ENCODE data around the gene BCL6. TPM values are rescaled to one million over a fixed set of nuclear protein-coding genes. Genes with fewer than 3 reads are reported as not detected.

BCL6 gene
- total and polyA plus RNA-seq, 9 of the 15 experiments (the other 6 are each of a cell fraction or from before 2014, with no cell fraction given) = 0.08 to 3.5 (median 1.6) TPM

- TF ChIP-seq MAX (CRISPR knock-in tag; IDR thresholded peaks at IDR 0.05) = no peak
- no peak for TF ChIP-seq JUNB (CRISPR knock-in tag; conservative IDR thresholded peaks at IDR 0.05)
- TF ChIP-seq ZKSCAN3 (CRISPR knock-in tag; IDR thresholded peaks at IDR 0.05) = no peak
- TF ChIP-seq CBX1 (IDR thresholded peaks at IDR 0.05; ENCODE audit: low read depth) = no peak
- no peak for TF ChIP-seq ZNF280A (IDR thresholded peaks at IDR 0.05; ENCODE audit: low read depth, partially characterized antibody)
- TF ChIP-seq EWSR1 (IDR thresholded peaks at IDR 0.05; ENCODE audit: borderline replicate concordance, low read depth, partially characterized antibody) = no peak
- TF ChIP-seq USF2 (CRISPR knock-in tag; IDR thresholded peaks at IDR 0.05) = no peak
- no peak for TF ChIP-seq GTF2F1 (IDR thresholded peaks at IDR 0.05; ENCODE audit: low read depth, low read length)
- no peak for TF ChIP-seq GABPB1 (CRISPR knock-in tag; IDR thresholded peaks at IDR 0.05)
- no peak for TF ChIP-seq SOX6 (IDR thresholded peaks at IDR 0.05)
- TF ChIP-seq TEAD2 (tag; IDR thresholded peaks at IDR 0.05) = no peak
- TF ChIP-seq THAP7 (CRISPR knock-in tag; IDR thresholded peaks at IDR 0.05) = 0 out of 2 replicates have a peak, but pooled peaks have one; percentile 51
- TF ChIP-seq CHCHD3 (CRISPR knock-in tag; IDR thresholded peaks at IDR 0.05) = no peak
- TF ChIP-seq RCOR1 (IDR thresholded peaks at IDR 0.05; ENCODE audit: borderline replicate concordance in 1 of 2, low read depth in 2 of 2, low read length in 2 of 2) = no peak
- TF ChIP-seq PHB2 (IDR thresholded peaks at IDR 0.05; ENCODE audit: low read depth) = no peak
- TF ChIP-seq ZNF699 (CRISPR knock-in tag; IDR thresholded peaks at IDR 0.05; ENCODE audit: insufficient replicate concordance) = no peak
- TF ChIP-seq FOXK1 (CRISPR knock-in tag; IDR thresholded peaks at IDR 0.05; ENCODE audit: borderline replicate concordance) = no peak
- no peak for TF ChIP-seq CREB5 (CRISPR knock-in tag; IDR thresholded peaks at IDR 0.05)
- no peak for TF ChIP-seq ZBED1 (IDR thresholded peaks at IDR 0.05)
- TF ChIP-seq NFXL1 (CRISPR knock-in tag; IDR thresholded peaks at IDR 0.05) = no peak
- no peak for TF ChIP-seq NR4A1 (CRISPR knock-in tag; IDR thresholded peaks at IDR 0.05)
- no peak for TF ChIP-seq NR4A1 (tag; IDR thresholded peaks at IDR 0.05)
- no peak for TF ChIP-seq TBP (optimal IDR thresholded peaks at IDR 0.05; ENCODE audit: low read depth, low read length)
- TF ChIP-seq MEF2D (tag; conservative IDR thresholded peaks at IDR 0.05; ENCODE audit: low read depth) = no peak
- no peak for TF ChIP-seq NCOR1 (IDR thresholded peaks at IDR 0.05)
- TF ChIP-seq ZSCAN29 (IDR thresholded peaks at IDR 0.05) = no peak
Measured at GRCh38 chr3:187744169-187745151, 808 bp downstream of the BCL6 start (continued).
